IPS-18c (cell line): ENCODE measurements around the gene RBM47.
"Not testable (repeated sequence)": the region's sequence is repeated elsewhere in the genome, so short reads cannot be mapped to it uniquely, and the experiment has no call there.

Source experiments
- H3K4me3 ChIP-seq: 2 replicates; pipeline ENCODE4 v1.7.0; 2013; ENCODE audit warnings: low read depth, mild to moderate bottlenecking, low read length, moderate library complexity; ENCODE audit not compliant: insufficient read depth
- H3K9me3 ChIP-seq: one replicate; pipeline ENCODE4 v1.6.1; 2013; ENCODE audit warnings: mild to moderate bottlenecking, low read length, moderate library complexity; ENCODE audit not compliant: control insufficient read depth, insufficient read depth

Gene RBM47

GRCh38 chr4:40425799-40426574 is 203.7 kb downstream of the RBM47 start:
- H3K9me3 ChIP-seq, result no peaks in the 10 kb centered on the region
- H3K4me3 ChIP-seq, result no peak overlapping the region

- no peaks in the 10 kb centered on the region for H3K9me3 ChIP-seq
- no peak overlapping the region for H3K4me3 ChIP-seq
Observed at GRCh38 chr4:40423735-40424134, 205.9 kb downstream of the RBM47 start.

GRCh38 chr4:40421839-40422708 is 207.6 kb downstream of the RBM47 start:
- H3K9me3 ChIP-seq, result no peaks in the 10 kb centered on the region
- no peak overlapping the region for H3K4me3 ChIP-seq

GRCh38 chr4:40419231-40419912 is 210.3 kb downstream of the RBM47 start:
- H3K4me3 ChIP-seq, result no peak overlapping the region
- H3K9me3 ChIP-seq, result no peaks in the 10 kb centered on the region

GRCh38 chr4:40418430-40419230 is 211.0 kb downstream of the RBM47 start:
- Histone ChIP-seq H3K9me3 (no peaks in the 10 kb centered on the region), H3K4me3 (no peak overlapping the region)

- no peak overlapping the region for H3K4me3 ChIP-seq
- H3K9me3 ChIP-seq, result no peaks in the 10 kb centered on the region
Observed at GRCh38 chr4:40417941-40418340, 211.7 kb downstream of the RBM47 start.

- Histone ChIP-seq H3K9me3 (no peaks in the 10 kb centered on the region), H3K4me3 (no peak overlapping the region)
Observed at GRCh38 chr4:40414673-40415072, 215.0 kb downstream of the RBM47 start.

- Histone ChIP-seq H3K9me3 (no peaks in the 10 kb centered on the region), H3K4me3 (no peak overlapping the region)
Observed at GRCh38 chr4:40412866-40413795, 216.5 kb downstream of the RBM47 start.

- Histone ChIP-seq H3K9me3 (no peaks in the 10 kb centered on the region), H3K4me3 (no peak overlapping the region)
Observed at GRCh38 chr4:40412388-40412787, 217.3 kb downstream of the RBM47 start.

GRCh38 chr4:40409835-40410234 is 219.8 kb downstream of the RBM47 start:
- H3K4me3 ChIP-seq, result no peak overlapping the region
- no peaks in the 10 kb centered on the region for H3K9me3 ChIP-seq

GRCh38 chr4:40407468-40407867 is 222.2 kb downstream of the RBM47 start:
- not testable (repeated sequence) for H3K4me3 ChIP-seq, H3K9me3 ChIP-seq

- Histone ChIP-seq H3K4me3 (no peak overlapping the region), H3K9me3 (no peaks in the 10 kb centered on the region)
Observed at GRCh38 chr4:40406340-40406739, 223.3 kb downstream of the RBM47 start.

- Histone ChIP-seq H3K9me3 (no peaks in the 10 kb centered on the region), H3K4me3 (no peak overlapping the region)
Observed at GRCh38 chr4:40405193-40405592, 224.5 kb downstream of the RBM47 start.

GRCh38 chr4:40403081-40403480 is 226.6 kb downstream of the RBM47 start:
- Histone ChIP-seq H3K4me3 (no peak overlapping the region), H3K9me3 (no peaks in the 10 kb centered on the region)

GRCh38 chr4:40402556-40402955 is 227.1 kb downstream of the RBM47 start:
- no peaks in the 10 kb centered on the region for H3K9me3 ChIP-seq
- no peak overlapping the region for H3K4me3 ChIP-seq

- Histone ChIP-seq H3K4me3 (no peak overlapping the region), H3K9me3 (no peaks in the 10 kb centered on the region)
Observed at GRCh38 chr4:40401631-40402030, 228.0 kb downstream of the RBM47 start.
